Keratinocyte (primary cell): ENCODE results near the gene PRRG1. TPM values are rescaled to one million over a fixed set of nuclear protein-coding genes. Genes with fewer than 3 reads are reported as not detected.

Experiments used
- DNase-seq: peaks from one replicate; pipeline ENCODE4 v3.0.0-alpha.2; 2011; ENCODE audit warnings: low read depth, missing footprints, low spot score
- FAIRE-seq: peaks from 2 replicates; lab custom pipeline; 2011; peaks lifted over from hg19 to GRCh38; lab: Jason Lieb, UNC
- H2AFZ ChIP-seq: 2 replicates; pipeline ENCODE4 v1.6.0; 2012; ENCODE audit warnings: low read length, control low read depth, inconsistent platforms; ENCODE audit not compliant: control insufficient read depth
- H3K27ac ChIP-seq: 2 replicates; pipeline ENCODE4 v1.5.1; 2011; ENCODE audit warnings: low read length; ENCODE audit not compliant: control insufficient read depth, insufficient read depth
- H3K27me3 ChIP-seq: 3 replicates; pipeline ENCODE4 v1.6.0; 2011; ENCODE audit warnings: low read length; ENCODE audit not compliant: control insufficient read depth, insufficient read depth; ENCODE audit errors: extremely low read depth
- H3K36me3 ChIP-seq, 2 experiments: 2 replicates in 1 of 2; 3 replicates in 1 of 2; pipeline ENCODE4 v1.5.1; 2011; ENCODE audit warnings: low read length in 2 of 2, mild to moderate bottlenecking in 1 of 2; ENCODE audit not compliant: control insufficient read depth in 2 of 2, insufficient read depth in 2 of 2; ENCODE audit errors: extremely low read depth in 1 of 2
- H3K4me1 ChIP-seq: 3 replicates; pipeline ENCODE4 v1.5.1; 2011; ENCODE audit warnings: low read length; ENCODE audit not compliant: control insufficient read depth, insufficient read depth; ENCODE audit errors: extremely low read depth
- H3K4me2 ChIP-seq: 3 replicates; pipeline ENCODE4 v1.6.0; 2011; ENCODE audit warnings: low read depth, low read length; ENCODE audit not compliant: control insufficient read depth, insufficient read depth; ENCODE audit errors: extremely low read depth
- H3K4me3 ChIP-seq, 3 experiments: fragments of 200-600 bp in 1 of 3; sonication (generic) in 1 of 3; 2 replicates in 2 of 3; 3 replicates in 1 of 3; pipeline ENCODE4 v1.5.1; 2011 to 2016; ENCODE audit warnings: low read length in 3 of 3, mild to moderate bottlenecking in 3 of 3, control low read depth in 2 of 3, inconsistent platforms in 1 of 3, low read depth in 1 of 3, mixed read lengths in 1 of 3, mixed run types in 1 of 3, moderate library complexity in 1 of 3; ENCODE audit not compliant: control insufficient read depth in 2 of 3, insufficient read depth in 2 of 3; ENCODE audit errors: extremely low read depth in 1 of 3
- H3K79me2 ChIP-seq: 2 replicates; pipeline ENCODE4 v1.6.0; 2012; ENCODE audit warnings: low read length; ENCODE audit not compliant: control insufficient read depth, insufficient read depth
- H3K9ac ChIP-seq: 3 replicates; pipeline ENCODE4 v1.6.0; 2011; ENCODE audit warnings: low read length; ENCODE audit not compliant: control insufficient read depth, insufficient read depth; ENCODE audit errors: extremely low read depth
- H3K9me1 ChIP-seq: 3 replicates; pipeline ENCODE4 v1.6.0; 2011; ENCODE audit warnings: low read length; ENCODE audit not compliant: control insufficient read depth, insufficient read depth; ENCODE audit errors: extremely low read depth
- H3K9me3 ChIP-seq: 2 replicates; pipeline ENCODE4 v1.5.1; 2012; ENCODE audit warnings: low read depth, low read length; ENCODE audit not compliant: control insufficient read depth
- H4K20me1 ChIP-seq: 3 replicates; pipeline ENCODE4 v1.6.0; 2011; ENCODE audit warnings: low read length; ENCODE audit not compliant: control insufficient read depth, insufficient read depth; ENCODE audit errors: extremely low read depth
- CTCF ChIP-seq, 3 experiments: IDR thresholded peaks in 1 of 3; conservative IDR thresholded peaks in 1 of 3; optimal IDR thresholded peaks in 1 of 3; 2 replicates in 2 of 3; 3 replicates in 1 of 3; pipeline versions ENCODE3 to v1.5.1; 2011; ENCODE audit warnings: low read length in 3 of 3, mild to moderate bottlenecking in 3 of 3, moderate library complexity in 2 of 3, control low read depth in 1 of 3, inconsistent platforms in 1 of 3; ENCODE audit not compliant: insufficient read depth in 2 of 3; ENCODE audit errors: extremely low read depth in 1 of 3
- EZH2 ChIP-seq: IDR thresholded peaks from one replicate; pipeline ENCODE4 v1.6.1; 2012; ENCODE audit warnings: inconsistent platforms, mild to moderate bottlenecking, low read length, moderate library complexity
- dilution Hi-C: fragments of 300-500 bp; cut with MboI; formaldehyde crosslinking; loops from one replicate; pipeline ENCODE4 v1.7.0; 2020; ENCODE audit warnings: low sequenced_read_pairs; ENCODE audit not compliant: extremely low pct_ligation_motif_present
- polyA plus RNA-seq, 5 experiments: library from polyadenylated mRNA; depleted of rRNA in 3 of 5; stranded (reverse) in 3 of 5; stranded (forward) in 1 of 5; unstranded in 1 of 5; fragments of >200 nt; gene quantifications; 1 replicate in 1 of 5; 2 replicates in 3 of 5; 3 replicates in 1 of 5; pipeline versions ENCODE4 v1.2.1 to v1.2.3, GENCODE V29; 2011 to 2012; ENCODE audit warnings: missing spikeins in 2 of 5, low read depth in 1 of 5, low replicate concordance in 1 of 5

Gene PRRG1
- polyA plus RNA-seq, 1 donor (not counting 4 experiments of a cell fraction or from before 2014, with no cell fraction given), result 29.2 TPM

- dilution Hi-C loops, result no loop called here
- Histone ChIP-seq H3K9me3 (no peaks in the 10 kb centered on the region), H3K36me3 (no peaks in the 10 kb centered on the region), H3K27ac (no peak overlapping the region), H2AFZ (no peak overlapping the region), H3K4me2 (no peak overlapping the region), H3K27me3 (no peaks in the 10 kb centered on the region), H3K4me3 (no peak overlapping the region), H3K9me1 (no peaks in the 10 kb centered on the region), H3K79me2 (no peaks in the 10 kb centered on the region), H4K20me1 (no peaks in the 10 kb centered on the region), H3K4me1 (no peaks in the 10 kb centered on the region), H3K9ac (no peak overlapping the region)
- TF ChIP-seq EZH2 (no peak), CTCF (optimal IDR thresholded peaks at IDR 0.05 in 1 of 3, IDR thresholded peaks at IDR 0.05 in 1 of 3, conservative IDR thresholded peaks at IDR 0.05 in 1 of 3; ENCODE audit: extremely low read depth in 1 of 3, insufficient read depth in 2 of 3, low read length in 3 of 3) (no peak)
- no peak for DNase-seq
- no peak for FAIRE-seq
These were observed 16.0 kb upstream of the PRRG1 start for GRCh38 chrX:37332987-37333658.

DNA sequence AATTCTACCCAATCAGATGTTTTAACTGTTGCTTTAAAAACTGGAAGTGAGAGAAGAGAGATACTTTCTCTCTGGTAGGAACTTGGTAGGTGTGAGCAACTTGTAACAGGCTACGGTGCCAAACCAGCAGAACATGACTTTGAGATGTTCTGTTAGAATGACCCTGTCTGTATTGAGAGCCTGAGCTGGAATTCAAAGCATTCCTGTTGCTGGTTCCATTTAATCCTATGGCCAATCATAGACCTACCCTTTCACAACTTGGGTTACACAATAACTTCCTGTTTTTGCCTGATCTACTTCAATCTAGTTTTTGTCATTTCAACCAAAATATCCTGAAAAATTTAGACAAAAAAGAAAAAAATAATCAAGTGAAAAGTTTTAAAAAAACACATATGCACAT lies 1.7 kb upstream of the PRRG1 start:
- FAIRE-seq, result no peak
- Histone ChIP-seq H3K4me1 (peaks cover 3% of the 10 kb centered on the region), H3K27ac (no peak overlapping the region), H3K79me2 (peaks cover 24% of the 10 kb centered on the region), H3K4me2 (no peak overlapping the region), H2AFZ (no peak overlapping the region), H3K36me3 (no peaks in the 10 kb centered on the region), H3K9me3 (no peaks in the 10 kb centered on the region), H3K4me3 (no peak overlapping the region), H3K9ac (no peak overlapping the region), H3K9me1 (no peaks in the 10 kb centered on the region), H4K20me1 (no peaks in the 10 kb centered on the region), H3K27me3 (no peaks in the 10 kb centered on the region)
- TF ChIP-seq EZH2, result no peak
- no peak for TF ChIP-seq CTCF (optimal IDR thresholded peaks at IDR 0.05 in 1 of 3, IDR thresholded peaks at IDR 0.05 in 1 of 3, conservative IDR thresholded peaks at IDR 0.05 in 1 of 3; ENCODE audit: extremely low read depth in 1 of 3, insufficient read depth in 2 of 3, low read length in 3 of 3)
- dilution Hi-C loops, result no loop called here
- DNase-seq, result no peak
